Panc1 (cell line): ENCODE measurements around the gene CDK18. TPM values are rescaled to one million over a fixed set of nuclear protein-coding genes. Genes with fewer than 3 reads are reported as not detected.

Experiments used
- ATAC-seq: fragments of 200-7000 bp; cut with Tn5 transposase; 2 replicates; pipeline ENCODE4 v1.9.1; 2020; ENCODE audit warnings: mild to moderate bottlenecking, moderate library complexity
- BruUV-seq: library from RNA; stranded (reverse); fragments of 400-500 nt; replicated peaks from 2 replicates; lab custom pipeline; 2021; lab: Mats Ljungman, UMichigan
- CTCF ChIA-PET: fragments of 300-600 bp; sonication (Branson Sonifier 250); formaldehyde crosslinking; loops from one replicate; lab custom pipeline; 2022; ENCODE audit warnings: antibody characterized with exemption; lab: Charles Lee
- POLR2A ChIA-PET: fragments of 300-600 bp; sonication (Branson Sonifier 250); formaldehyde crosslinking; loops from one replicate; lab custom pipeline; 2022; ENCODE audit warnings: antibody characterized with exemption; lab: Charles Lee
- DNase-seq: peaks from one replicate; pipeline ENCODE4 v3.0.0-alpha.2; 2010; ENCODE audit warnings: low read depth, low spot score
- H3K27ac ChIP-seq: 2 replicates; pipeline ENCODE4 v1.5.1; 2011; ENCODE audit warnings: mild to moderate bottlenecking, low read length, inconsistent platforms
- H3K27me3 ChIP-seq: fragments of 200-500 bp; sonication (Bioruptor generic); 2 replicates; pipeline ENCODE4 v1.6.0; 2014; ENCODE audit warnings: low read length, inconsistent platforms; ENCODE audit not compliant: control insufficient read depth, insufficient read depth
- H3K36me3 ChIP-seq: fragments of 200-500 bp; sonication (Bioruptor generic); 2 replicates; pipeline ENCODE4 v1.5.1; 2014; ENCODE audit warnings: inconsistent platforms, mild to moderate bottlenecking, low read length, moderate library complexity; ENCODE audit not compliant: control insufficient read depth, insufficient read depth
- H3K4me1 ChIP-seq: 2 replicates; pipeline ENCODE4 v1.5.1; 2011; ENCODE audit warnings: inconsistent platforms, mild to moderate bottlenecking, low read length, moderate library complexity; ENCODE audit not compliant: control insufficient read depth, insufficient read depth
- H3K4me3 ChIP-seq, 2 experiments: 2 replicates each; pipeline ENCODE4 v1.5.1; 2011 to 2012; ENCODE audit warnings: low read depth in 2 of 2, low read length in 2 of 2, mild to moderate bottlenecking in 2 of 2, inconsistent platforms in 1 of 2, moderate library complexity in 1 of 2
- H3K9me3 ChIP-seq: fragments of 200-500 bp; sonication (Bioruptor generic); 2 replicates; pipeline ENCODE4 v1.5.1; 2014; ENCODE audit warnings: low read depth, mild to moderate bottlenecking, inconsistent platforms, low read length, moderate library complexity; ENCODE audit not compliant: control insufficient read depth, insufficient read depth
- CTCF ChIP-seq: fragments of 450-650 bp; IDR thresholded peaks from 2 replicates; pipeline ENCODE4 v1.5.1; 2017; ENCODE audit warnings: mild to moderate bottlenecking
- POLR2AphosphoS5 ChIP-seq: IDR thresholded peaks from 2 replicates; pipeline ENCODE4 v1.6.1; 2012; ENCODE audit warnings: mild to moderate bottlenecking, low read depth, low read length, moderate library complexity
- REST ChIP-seq, 2 experiments: IDR thresholded peaks; 2 replicates each; pipeline ENCODE4 v1.6.1; 2011 to 2012; ENCODE audit warnings: low read depth in 2 of 2, control low read depth in 1 of 2, low read length in 1 of 2, mild to moderate bottlenecking in 1 of 2, moderate library complexity in 1 of 2; ENCODE audit not compliant: insufficient read depth in 1 of 2
- SIN3A ChIP-seq: IDR thresholded peaks from 2 replicates; pipeline ENCODE4 v1.6.1; 2012; ENCODE audit warnings: low read depth, mild to moderate bottlenecking, low read length, moderate library complexity, borderline replicate concordance; ENCODE audit not compliant: insufficient read depth
- TCF7L2 ChIP-seq: IDR thresholded peaks from 2 replicates; pipeline ENCODE4 v1.6.1; 2011; ENCODE audit warnings: mild to moderate bottlenecking, low read depth, low read length, inconsistent platforms
- in situ Hi-C: cut with HindIII; loops from 2 replicates; pipeline ENCODE4 v1.10.0; 2016; ENCODE audit warnings: low sequenced_read_pairs, low pct_unique_long_range_greater_than_20kb
- intact Hi-C: fragments of 100-400 bp; cut with micrococcal nuclease; formaldehyde crosslinking; loops from one replicate; pipeline ENCODE4 v1.10.0; 2022; ENCODE audit not compliant: unreplicated experiment
- total RNA-seq: library from RNA; stranded (reverse); gene quantifications from one replicate; pipeline ENCODE4 v1.2.1, GENCODE V29; 2021; ENCODE audit not compliant: unreplicated experiment

Gene CDK18
- total RNA-seq, 1 experiment from 2014 or later, result 7.0 TPM

- TF ChIP-seq CTCF (0 out of 2 replicates have a peak, but pooled peaks have one; percentile 4), TCF7L2 (no peak)
- Histone ChIP-seq H3K27me3 (no peaks in the 10 kb centered on the region), H3K27ac (no peak overlapping the region), H3K36me3 (no peaks in the 10 kb centered on the region), H3K4me3 (no peak overlapping the region), H3K9me3 (no peaks in the 10 kb centered on the region), H3K4me1 (peaks cover 11% of the 10 kb centered on the region)
- no peak for DNase-seq
- no peak for ATAC-seq
- ChIA-PET POLR2A (no interaction called here), CTCF (interaction anchor here (0.7 to 5.2 kb wide), 2 partner anchors 16 to 38 kb away, joined by 4 to 92 read pairs; no protein-coding TSS in a partner anchor)
- intact Hi-C loops (no loop called here), in situ Hi-C loops (no loop called here)
- BruUV-seq, result no TSS peak
These were observed 22.0 kb downstream of the CDK18 start for GRCh38 chr1:205526431-205526830.

GRCh38 chr1:205527931-205528330 lies 23.5 kb downstream of the CDK18 start:
- ATAC-seq (no peak), DNase-seq (no peak)
- Histone ChIP-seq H3K36me3 (no peaks in the 10 kb centered on the region), H3K27ac (no peak overlapping the region), H3K9me3 (no peaks in the 10 kb centered on the region), H3K27me3 (no peaks in the 10 kb centered on the region), H3K4me1 (peaks cover 11% of the 10 kb centered on the region), H3K4me3 (no peak overlapping the region)
- in situ Hi-C loops (no loop called here), intact Hi-C loops (loop anchor here (2.0 kb wide), 2 partner anchors 105 to 129 kb away; partner anchors contain the start of gene ELK4)
- ChIA-PET POLR2A (no interaction called here), CTCF (no interaction called here)
- BruUV-seq, result no TSS peak
- no peak for TF ChIP-seq CTCF
- TF ChIP-seq TCF7L2, result no peak
- no peak for TF ChIP-seq POLR2AphosphoS5
- TF ChIP-seq SIN3A, result no peak
- TF ChIP-seq REST (IDR thresholded peaks at IDR 0.05; ENCODE audit: insufficient read depth in 1 of 2, low read depth in 2 of 2, low read length in 1 of 2), result no peak
